ENCODE measurements around the gene TBC1D22A.
"Not testable (repeated sequence)": the region's sequence is repeated elsewhere in the genome, so short reads cannot be mapped to it uniquely, and the experiment has no call there.

TBC1D22A gene

GRCh38 chr22:47130883-47131631 lies 368.6 kb downstream of the TBC1D22A start:
- DNase-seq (ENCODE audit: low read depth in 2 of 2, low spot score in 1 of 2): no peak

DNA sequence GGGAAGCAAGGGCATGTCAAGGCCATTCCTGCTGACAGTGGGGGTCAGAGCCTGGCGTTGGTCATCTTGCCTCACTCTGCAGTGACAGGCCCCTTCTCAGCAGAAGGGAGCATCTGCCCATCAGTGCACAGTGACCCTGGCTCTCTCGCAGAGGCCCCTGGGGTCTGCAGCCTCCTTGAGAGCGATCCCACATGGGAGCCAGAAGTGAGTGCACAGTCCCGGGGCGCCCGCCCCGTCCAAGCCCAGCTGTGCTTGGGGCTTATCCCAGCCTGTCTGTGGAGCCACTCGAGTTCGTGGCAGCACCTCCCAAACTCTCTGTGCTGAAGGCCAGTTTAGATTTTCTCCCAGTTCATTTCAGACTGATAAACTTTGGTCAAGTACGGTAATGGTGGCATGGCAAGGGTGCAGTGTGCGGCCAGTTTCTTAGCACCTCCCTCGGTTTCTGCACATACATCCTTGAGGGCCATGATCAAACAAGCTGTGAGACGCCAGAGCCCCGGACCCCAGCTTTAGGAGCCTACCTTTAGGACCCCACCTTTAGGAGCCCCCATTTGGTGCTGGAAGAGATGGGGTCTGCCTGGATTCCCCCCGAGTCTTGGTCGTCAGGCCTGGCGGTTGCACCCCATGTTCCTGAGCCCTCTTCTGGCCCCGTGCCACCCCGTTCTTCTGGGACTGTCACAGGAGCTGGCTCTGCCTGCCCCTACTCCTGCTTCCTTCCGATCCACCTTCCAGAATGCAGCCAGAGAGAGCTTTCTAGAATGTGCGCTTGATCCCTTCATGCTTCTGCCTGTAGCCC lies 369.4 kb downstream of the TBC1D22A start:
- DNase-seq (ENCODE audit: low read depth in 2 of 2, low spot score in 1 of 2): no peak

GRCh38 chr22:47132428-47132825 lies 370.0 kb downstream of the TBC1D22A start:
- DNase-seq (ENCODE audit: low read depth in 2 of 2, low spot score in 1 of 2): no peak

DNA sequence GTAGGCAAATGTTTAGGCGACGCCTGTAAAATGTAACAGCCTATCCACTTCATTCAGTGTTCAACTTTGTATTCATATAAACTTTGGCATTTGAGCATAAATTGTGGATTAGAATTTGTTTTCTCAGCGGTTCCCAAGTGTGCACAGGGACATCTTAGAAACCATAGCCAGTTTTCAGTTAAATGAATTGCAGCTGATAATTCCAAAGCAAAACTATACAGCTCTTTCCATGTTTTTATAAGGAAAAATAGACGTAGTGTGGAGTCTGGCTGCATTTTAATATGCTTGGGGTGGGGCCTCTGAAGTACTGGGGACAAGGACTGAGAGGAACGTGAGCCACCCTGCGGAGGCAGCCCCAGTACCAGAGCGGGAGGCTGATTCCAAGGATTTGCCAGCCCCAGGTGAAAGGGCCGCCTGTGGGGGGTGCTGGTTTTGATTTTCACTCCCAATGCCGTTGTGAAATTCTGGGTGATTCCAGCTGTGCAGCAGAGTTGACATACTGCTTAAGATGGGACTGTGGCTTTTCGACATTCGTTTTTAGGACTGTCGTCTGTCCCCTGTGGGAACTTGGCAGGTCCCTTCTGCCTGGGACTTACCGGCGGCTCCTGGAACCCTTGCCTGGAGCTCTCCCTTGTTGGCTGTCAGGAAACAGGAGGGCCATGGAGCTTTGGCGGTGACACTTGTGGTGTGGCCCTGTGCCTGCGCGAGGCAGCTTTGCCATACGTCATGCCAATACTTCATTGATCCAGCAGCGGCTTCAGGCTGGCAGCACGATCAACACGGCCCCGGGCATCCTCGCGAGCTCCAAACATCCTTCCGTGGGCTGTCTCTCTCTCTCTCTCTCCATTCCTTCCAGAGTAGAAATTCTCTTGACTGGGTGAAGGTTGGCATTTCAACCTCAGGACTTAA lies 370.9 kb downstream of the TBC1D22A start:
- no peak for DNase-seq (ENCODE audit: low read depth in 2 of 2, low spot score in 1 of 2)

DNA sequence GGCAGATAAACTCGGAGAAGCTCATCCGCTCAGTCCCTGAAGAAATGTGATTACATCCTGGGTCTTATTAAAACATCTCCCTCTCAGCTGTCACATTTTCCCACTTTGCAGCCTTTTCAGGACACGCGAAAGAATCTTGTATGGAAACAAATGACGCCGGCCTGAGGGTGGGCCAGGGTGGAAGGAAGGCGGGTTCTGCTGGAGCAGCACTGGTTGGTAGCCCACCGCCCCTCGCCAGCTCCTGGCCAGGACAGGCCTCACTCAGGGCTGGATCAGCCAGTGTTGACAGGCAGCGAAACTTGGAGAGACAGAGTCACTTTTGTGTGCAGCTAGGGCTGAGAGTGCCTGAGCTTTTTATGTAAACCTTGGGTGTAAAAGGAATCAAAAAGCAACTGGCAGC lies 371.8 kb downstream of the TBC1D22A start:
- DNase-seq (ENCODE audit: low read depth in 2 of 2, low spot score in 1 of 2): no peak

GRCh38 chr22:47135338-47135737 lies 372.9 kb downstream of the TBC1D22A start:
- DNase-seq (ENCODE audit: low read depth in 2 of 2, low spot score in 1 of 2): no peak

GRCh38 chr22:47136050-47136449 lies 373.6 kb downstream of the TBC1D22A start:
- no peak for DNase-seq (ENCODE audit: low read depth in 2 of 2, low spot score in 1 of 2)

DNA sequence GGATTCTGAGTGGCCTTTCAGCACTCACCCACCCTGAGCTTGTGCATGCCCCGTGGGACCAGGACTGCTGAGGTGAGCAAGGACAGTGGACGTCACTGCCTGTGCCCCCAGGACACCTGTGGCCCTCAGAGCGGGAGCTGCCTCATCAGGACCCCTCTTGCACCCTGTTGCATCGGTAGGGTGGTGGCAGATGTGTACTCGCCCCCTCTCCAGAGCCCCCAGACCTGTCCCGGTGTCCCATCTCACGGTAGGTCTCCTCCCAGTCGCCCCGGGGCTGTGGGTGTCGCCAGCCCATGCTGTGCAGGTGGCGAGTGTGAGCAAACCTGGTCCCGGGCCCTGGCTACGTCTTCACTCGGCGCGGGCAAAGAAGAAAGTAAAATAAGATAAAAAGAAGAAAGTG lies 374.2 kb downstream of the TBC1D22A start:
- no peak for DNase-seq (ENCODE audit: low read depth in 2 of 2, low spot score in 1 of 2)

DNA sequence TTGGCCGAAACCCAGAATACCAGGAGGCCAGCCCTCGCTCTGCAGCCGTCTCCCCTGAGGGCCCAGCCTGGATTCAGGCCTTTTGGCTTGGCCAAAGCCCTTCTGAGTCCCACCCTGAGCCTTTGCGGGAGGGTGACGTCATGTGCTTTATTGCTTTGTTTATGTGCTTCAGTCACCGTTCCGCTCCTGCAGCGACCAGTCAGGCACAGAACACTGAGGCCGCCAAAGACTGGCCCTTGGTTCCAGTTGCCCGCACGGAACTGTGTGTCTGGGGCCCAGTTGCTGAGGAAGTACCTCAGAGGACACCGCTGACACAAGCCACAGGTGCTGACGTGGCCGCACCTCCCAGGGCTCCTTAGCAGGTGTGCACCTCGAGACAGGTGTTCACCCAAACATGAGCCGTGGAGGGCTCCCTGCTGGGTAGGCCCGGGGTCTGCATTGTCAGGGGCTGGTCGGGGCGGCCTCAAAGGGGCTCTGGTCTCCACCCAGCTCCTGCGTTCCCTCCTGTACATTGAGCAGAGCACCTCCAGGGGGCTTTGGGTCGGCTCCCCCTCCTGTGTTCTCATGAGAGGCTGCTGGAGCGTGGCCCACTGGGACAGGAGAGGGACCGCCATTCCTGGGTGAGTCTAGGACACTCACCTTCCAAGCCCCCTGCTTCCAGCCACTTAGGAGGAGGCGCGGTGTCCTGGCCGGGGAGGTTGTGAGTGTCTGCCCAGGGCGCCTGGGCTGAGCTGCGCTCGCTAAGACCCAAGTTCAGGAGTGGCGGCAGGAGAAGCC lies 376.8 kb downstream of the TBC1D22A start:
- no peak for DNase-seq (ENCODE audit: low read depth in 2 of 2, low spot score in 1 of 2)

- no peak for DNase-seq (ENCODE audit: low read depth in 2 of 2, low spot score in 1 of 2)
Measured at GRCh38 chr22:47139790-47140119, 377.3 kb downstream of the TBC1D22A start.

DNA sequence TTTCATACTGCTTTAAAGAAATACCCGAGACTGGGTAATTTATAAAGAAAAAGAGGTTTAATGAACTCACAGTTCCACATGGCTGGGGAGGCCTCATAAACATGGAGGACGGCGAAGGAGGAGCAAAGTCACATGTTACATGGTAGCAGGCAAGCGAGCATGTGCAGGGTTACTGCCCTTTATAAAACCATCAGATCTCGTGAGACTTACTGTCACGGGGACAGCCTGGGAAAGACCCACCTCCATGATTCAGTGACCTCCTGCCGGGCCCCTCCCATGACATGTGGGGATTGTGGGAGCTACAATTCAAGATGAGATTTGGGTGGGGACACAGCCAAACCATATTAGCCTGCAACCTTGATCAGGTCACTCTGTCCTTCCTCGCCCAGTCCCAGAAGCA lies 378.5 kb downstream of the TBC1D22A start:
- not testable (repeated sequence) for DNase-seq (ENCODE audit: low read depth in 2 of 2, low spot score in 1 of 2)

- DNase-seq (ENCODE audit: low read depth in 2 of 2, low spot score in 1 of 2): no peak
Measured at GRCh38 chr22:47142427-47143046, 380.1 kb downstream of the TBC1D22A start.

- DNase-seq (ENCODE audit: low read depth in 2 of 2, low spot score in 1 of 2): no peak
Measured at GRCh38 chr22:47143249-47143938, 380.9 kb downstream of the TBC1D22A start.

GRCh38 chr22:47144076-47144765 lies 381.8 kb downstream of the TBC1D22A start:
- DNase-seq (ENCODE audit: low read depth in 2 of 2, low spot score in 1 of 2): no peak

DNA sequence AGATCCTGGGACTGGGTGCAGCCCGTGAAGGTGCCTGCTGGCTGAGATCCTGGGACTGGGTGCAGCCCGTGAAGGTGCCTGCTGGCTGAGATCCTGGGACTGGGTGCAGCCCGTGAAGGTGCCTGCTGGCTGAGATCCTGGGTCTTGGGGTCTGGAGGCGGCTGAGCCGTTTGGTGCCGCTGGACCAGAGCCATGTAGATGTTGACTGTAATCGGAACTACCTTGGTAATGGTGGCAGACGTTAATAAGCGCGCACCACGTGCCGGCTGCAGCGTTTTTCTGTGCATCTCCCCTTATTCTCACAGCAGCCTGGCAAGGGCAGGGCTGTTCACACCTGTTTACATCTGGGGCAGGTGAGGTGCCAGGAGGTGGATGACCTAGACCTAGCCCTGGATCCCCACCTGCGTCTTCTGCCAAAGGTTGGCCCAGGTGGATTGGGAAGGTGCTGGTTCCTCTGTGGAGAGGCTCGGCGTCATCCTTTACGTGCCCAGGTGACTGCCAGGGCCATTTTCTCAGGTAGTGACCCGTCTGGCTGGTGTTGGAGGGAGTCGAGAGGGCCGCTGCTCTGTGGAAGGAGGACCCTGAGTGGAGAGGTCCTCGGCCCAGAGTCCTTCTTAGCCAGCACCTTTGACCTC lies 382.5 kb downstream of the TBC1D22A start:
- no peak for DNase-seq (ENCODE audit: low read depth in 2 of 2, low spot score in 1 of 2)

DNA sequence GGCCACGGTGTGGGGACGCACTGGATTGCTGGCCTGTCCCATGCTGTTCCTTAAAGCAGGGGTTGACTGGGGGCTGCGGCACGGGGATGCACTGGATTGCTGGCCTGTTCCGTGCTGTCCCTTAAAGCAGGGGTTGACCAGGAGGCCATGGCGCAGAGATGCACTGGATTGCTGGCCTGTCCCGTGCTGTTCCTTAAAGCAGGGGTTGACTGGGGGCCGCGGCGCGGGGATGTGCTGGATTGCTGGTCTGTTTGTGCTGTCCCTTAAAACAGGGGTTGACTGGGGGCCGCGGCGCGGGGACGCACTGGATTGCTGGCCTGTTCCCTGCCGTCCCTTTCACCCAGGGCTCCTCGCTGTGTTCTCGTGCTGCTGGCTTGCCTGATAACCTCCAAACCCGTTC lies 383.4 kb downstream of the TBC1D22A start:
- no peak for DNase-seq (ENCODE audit: low read depth in 2 of 2, low spot score in 1 of 2)

DNA sequence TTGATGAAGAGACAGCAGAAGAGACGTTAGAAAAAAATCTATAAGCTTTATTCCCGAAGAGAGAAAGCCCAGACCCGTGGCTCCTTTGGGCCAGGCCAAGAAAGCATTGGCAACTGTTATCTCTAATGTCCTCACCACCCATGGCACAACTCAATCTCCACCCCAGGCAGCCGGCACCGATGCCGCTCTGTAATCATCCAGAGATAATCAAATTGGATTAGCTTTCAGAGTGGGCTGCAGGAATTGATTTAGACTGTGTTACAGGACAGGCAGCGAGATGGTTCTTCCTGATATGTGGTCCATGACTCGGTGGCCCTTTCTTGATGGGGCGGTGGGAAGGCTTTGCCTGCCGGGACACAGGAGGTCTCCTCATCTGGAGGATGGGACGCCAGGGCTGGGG lies 383.9 kb downstream of the TBC1D22A start:
- no peak for DNase-seq (ENCODE audit: low read depth in 2 of 2, low spot score in 1 of 2)

DNA sequence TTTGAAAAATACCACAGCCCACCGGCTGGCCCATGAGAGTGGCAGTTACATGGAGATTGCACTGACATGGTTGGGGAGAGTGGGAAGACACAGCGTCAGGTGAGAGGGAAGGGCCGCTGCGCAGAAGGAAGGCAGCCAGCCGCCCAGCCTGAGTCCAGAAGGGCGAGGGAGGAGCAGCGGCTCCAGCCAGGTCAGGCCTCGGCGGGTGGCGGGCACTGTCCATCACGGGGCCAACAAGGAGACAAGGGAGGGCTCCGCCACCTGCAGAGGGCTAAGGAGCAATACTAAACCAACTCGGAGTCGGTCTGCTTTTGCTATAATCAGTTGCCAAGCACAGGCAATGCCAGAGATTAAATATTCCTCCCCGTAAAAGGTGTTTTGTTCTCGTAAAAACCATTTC lies 384.5 kb downstream of the TBC1D22A start:
- DNase-seq (ENCODE audit: low read depth in 2 of 2, low spot score in 1 of 2): no peak

- no peak for DNase-seq (ENCODE audit: low read depth in 2 of 2, low spot score in 1 of 2)
Measured at GRCh38 chr22:47147572-47147971, 385.1 kb downstream of the TBC1D22A start.

All from stimulated activated CD8-positive, alpha-beta memory T cell treated with anti-CD3 and anti-CD28 coated beads, Interleukin-4, amount 100 ng/mL, for 1 hour (primary cell).